HepG2 (cell line): Measurements from ENCODE around the gene RHBG. TPM values are rescaled to one million over a fixed set of nuclear protein-coding genes. Genes with fewer than 3 reads are reported as not detected.

Experiments
- ATAC-seq: fragments of 200-7000 bp; cut with Tn5 transposase; 3 replicates; pipeline ENCODE4 v1.9.1; 2020; ENCODE audit warnings: mild to moderate bottlenecking, moderate library complexity
- BruUV-seq: library from RNA; stranded (reverse); fragments of 400-500 nt; replicated peaks from 2 replicates; lab custom pipeline; 2021; lab: Mats Ljungman, UMichigan
- CTCF ChIA-PET: fragments of 300-600 bp; formaldehyde crosslinking; extraction: SDS; loops from one replicate; lab custom pipeline; 2021; ENCODE audit warnings: low total read pairs, inconsistent platforms, low intra/inter-chr PET ratio; lab: Yijun Ruan, JAX
- POLR2A ChIA-PET: fragments of 350-600 bp; sonication (Branson Sonifier 250); formaldehyde crosslinking; loops from one replicate; lab custom pipeline; 2020; ENCODE audit warnings: antibody characterized with exemption, inconsistent platforms; lab: Yijun Ruan, JAX
- DNase-seq: peaks from one replicate; pipeline ENCODE4 v3.0.0-alpha.2; 2015; ENCODE audit warnings: low spot score
- FAIRE-seq: peaks from 3 replicates; lab custom pipeline; 2011; peaks lifted over from hg19 to GRCh38; lab: Jason Lieb, UNC
- H2AFZ ChIP-seq: one replicate; pipeline ENCODE4 v1.6.1; 2011; ENCODE audit warnings: low read length, inconsistent platforms
- H3K27ac ChIP-seq: fragments of 300-600 bp; 3 replicates; pipeline ENCODE4 v1.8.0; 2011; ENCODE audit warnings: mixed run types, mild to moderate bottlenecking, mixed read lengths, low read length, inconsistent platforms; ENCODE audit not compliant: insufficient read depth; ENCODE audit errors: extremely low read length
- H3K27me3 ChIP-seq, 2 experiments: fragments of 200-600 bp in 1 of 2; 2 replicates in 1 of 2; 3 replicates in 1 of 2; pipeline versions ENCODE4 v1.6.0 to v1.8.0; 2011; ENCODE audit warnings: low read length in 2 of 2, mild to moderate bottlenecking in 2 of 2, moderate library complexity in 2 of 2, inconsistent platforms in 1 of 2; ENCODE audit not compliant: insufficient read depth in 2 of 2, control insufficient read depth in 1 of 2
- H3K36me3 ChIP-seq, 2 experiments: fragments of 200-600 bp in 1 of 2; replicated peaks in 1 of 2; 2 replicates in 1 of 2; 3 replicates in 1 of 2; pipeline versions ENCODE4 v1.5.1 to v1.8.0; 2011; ENCODE audit warnings: low read length in 2 of 2, inconsistent platforms in 1 of 2; ENCODE audit not compliant: insufficient read depth in 2 of 2, control insufficient read depth in 1 of 2
- H3K4me1 ChIP-seq: 2 replicates; pipeline ENCODE4 v1.5.1; 2012; ENCODE audit warnings: low read length, inconsistent platforms; ENCODE audit not compliant: insufficient read depth
- H3K4me2 ChIP-seq: 2 replicates; pipeline ENCODE4 v1.6.0; 2011; ENCODE audit warnings: low read depth, low read length, inconsistent platforms
- H3K4me3 ChIP-seq, 3 experiments: fragments of 200-600 bp in 1 of 3; sonication (generic), shearing (Covaris generic) in 1 of 3; replicated peaks in 1 of 3; 2 replicates each; pipeline ENCODE4 v1.5.1; 2011 to 2016; ENCODE audit warnings: low read length in 3 of 3, inconsistent platforms in 2 of 3, low read depth in 2 of 3, mild to moderate bottlenecking in 2 of 3, control low read depth in 1 of 3, mixed read lengths in 1 of 3; ENCODE audit not compliant: insufficient read depth in 1 of 3
- H3K79me2 ChIP-seq: one replicate; pipeline ENCODE4 v1.6.1; 2011; ENCODE audit warnings: low read length, inconsistent platforms; ENCODE audit not compliant: insufficient read depth
- H3K9ac ChIP-seq: 2 replicates; pipeline ENCODE4 v1.6.0; 2011; ENCODE audit warnings: mild to moderate bottlenecking, low read depth, low read length, inconsistent platforms; ENCODE audit not compliant: insufficient read depth
- H3K9me3 ChIP-seq: 2 replicates; pipeline ENCODE4 v1.5.1; 2012; ENCODE audit warnings: mild to moderate bottlenecking, low read length
- H4K20me1 ChIP-seq: 2 replicates; pipeline ENCODE4 v1.6.0; 2011; ENCODE audit warnings: inconsistent platforms, mild to moderate bottlenecking, low read length, moderate library complexity; ENCODE audit not compliant: insufficient read depth
- CBX1 ChIP-seq: IDR thresholded peaks from one replicate; pipeline ENCODE4 v1.6.1; 2016; ENCODE audit warnings: antibody characterized with exemption, low read depth
- DNMT3B ChIP-seq: conservative IDR thresholded peaks from 2 replicates; pipeline ENCODE4 v1.6.1; 2016; ENCODE audit warnings: missing biosample characterization, control low read depth
- FOSL1 ChIP-seq: sonication (generic); formaldehyde crosslinking; IDR thresholded peaks from 2 replicates; pipeline ENCODE4 v1.9.0; 2021; ENCODE audit warnings: missing genetic modification reagents, borderline replicate concordance
- HNRNPH1 ChIP-seq: fragments of 200-400 bp; formaldehyde crosslinking; optimal IDR thresholded peaks from 2 replicates; pipeline ENCODE3; 2017; ENCODE audit warnings: mild to moderate bottlenecking, low read depth, low read length
- MTA1 ChIP-seq: sonication (generic); formaldehyde crosslinking; IDR thresholded peaks from 2 replicates; pipeline ENCODE4 v1.4.0; 2020; ENCODE audit warnings: missing genetic modification reagents, mild to moderate bottlenecking, borderline replicate concordance
- NR2F1 ChIP-seq, 2 experiments: fragments of 450-650 bp in 1 of 2; formaldehyde crosslinking in 1 of 2; IDR thresholded peaks; 2 replicates each; pipeline versions ENCODE4 v1.5.0 to v1.6.1; 2016 to 2020; ENCODE audit warnings: mild to moderate bottlenecking in 1 of 2, missing compliant biosample characterization in 1 of 2, missing genetic modification reagents in 1 of 2, moderate library complexity in 1 of 2
- NR2F2 ChIP-seq: IDR thresholded peaks from 2 replicates; pipeline ENCODE4 v1.6.1; 2012; ENCODE audit warnings: low read depth, inconsistent platforms, borderline replicate concordance
- NR2F6 ChIP-seq, 2 experiments: IDR thresholded peaks; 2 replicates each; pipeline ENCODE4 v1.6.1; 2016; ENCODE audit warnings: antibody characterized with exemption in 1 of 2, mild to moderate bottlenecking in 1 of 2
- POLR2A ChIP-seq, 2 experiments: IDR thresholded peaks; 2 replicates each; pipeline ENCODE4 v1.6.1; 2011; ENCODE audit warnings: low read depth in 2 of 2, low read length in 2 of 2, mild to moderate bottlenecking in 1 of 2, moderate library complexity in 1 of 2; ENCODE audit not compliant: insufficient read depth in 1 of 2
- STAT6 ChIP-seq: sonication (generic); formaldehyde crosslinking; IDR thresholded peaks from 2 replicates; pipeline ENCODE4 v1.4.0; 2020; ENCODE audit warnings: missing genetic modification reagents, mild to moderate bottlenecking, borderline replicate concordance
- XRCC5 ChIP-seq: fragments of 200-400 bp; formaldehyde crosslinking; optimal IDR thresholded peaks from 2 replicates; pipeline ENCODE3; 2017; ENCODE audit warnings: mild to moderate bottlenecking, low read length
- ZNF446 ChIP-seq: sonication (generic); formaldehyde crosslinking; IDR thresholded peaks from 2 replicates; pipeline ENCODE4 v1.5.0; 2020; ENCODE audit warnings: mild to moderate bottlenecking, missing genetic modification reagents
- ZNF629 ChIP-seq: sonication (generic); formaldehyde crosslinking; conservative IDR thresholded peaks from 2 replicates; pipeline ENCODE4 v1.5.0; 2020; ENCODE audit warnings: missing genetic modification reagents
- ZNF850 ChIP-seq: sonication (generic); formaldehyde crosslinking; conservative IDR thresholded peaks from 2 replicates; pipeline ENCODE4 v1.9.0; 2021; ENCODE audit warnings: mild to moderate bottlenecking, missing genetic modification reagents
- WGBS: methylation state at CpG from one replicate; pipeline ENCODE4 v1.1.6; 2017; ENCODE audit warnings: low lambda C conversion rate; 5-methylcytosine and 5-hydroxymethylcytosine counted together
- in situ Hi-C: cut with HindIII; loops from 2 replicates; pipeline ENCODE4 v1.10.0; 2017; ENCODE audit warnings: low pct_unique_long_range_greater_than_20kb; ENCODE audit not compliant: extremely low pct_ligation_motif_present
- intact Hi-C: fragments of 100-400 bp; cut with micrococcal nuclease; formaldehyde crosslinking; loops from one replicate; pipeline ENCODE4 v1.10.0; 2022; ENCODE audit not compliant: unreplicated experiment
- polyA plus RNA-seq, 8 experiments: library from polyadenylated mRNA; depleted of rRNA in 3 of 8; stranded (reverse) in 7 of 8; unstranded in 1 of 8; fragments of >200 nt; fragmentation: Illumina TruSeq in 4 of 8; extraction: Trizol in 4 of 8; gene quantifications; 2 replicates each; pipeline versions ENCODE4 v1.2.1 to v1.2.3, GENCODE V29; 2011 to 2016; ENCODE audit warnings: low read depth in 4 of 8, missing spikeins in 1 of 8, mixed read lengths in 1 of 8; ENCODE audit not compliant: insufficient read depth in 1 of 8
- total RNA-seq, 5 experiments: library from RNA; depleted of rRNA; stranded (reverse); fragments of >200 nt; fragmentation: Illumina TruSeq; extraction: Trizol; gene quantifications; 2 replicates each; pipeline ENCODE4 v1.2.3, GENCODE V29; 2016; ENCODE audit warnings: low read depth in 1 of 5

RHBG gene
- total and polyA plus RNA-seq, 2 of the 13 experiments (the other 11 are each of a cell fraction or from before 2014, with no cell fraction given) = 61.8 to 73.5 TPM

DNA sequence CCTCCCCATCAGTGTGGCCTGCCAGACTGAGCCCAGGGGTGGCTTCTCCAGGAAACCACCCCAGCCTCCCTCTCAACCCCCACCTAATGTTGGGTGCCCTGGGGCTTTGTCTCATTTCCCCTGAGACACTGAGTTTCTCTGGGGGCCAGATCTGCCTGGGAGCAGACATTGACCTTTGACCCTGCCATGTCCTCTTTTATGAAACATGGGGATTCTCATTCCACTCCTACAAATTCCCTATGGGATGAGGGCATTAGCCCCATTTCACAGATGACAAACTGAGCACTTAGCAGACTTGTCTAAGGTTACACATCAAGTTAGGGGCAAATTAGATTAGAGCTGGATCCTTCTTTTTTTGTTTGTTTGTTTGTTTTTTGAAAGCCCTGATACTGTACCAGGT is 24.1 kb downstream of the RHBG start:
- H3K9ac ChIP-seq = no peak overlapping the region
- H2AFZ ChIP-seq = no peak overlapping the region
- peaks cover 11 to 49% of the 10 kb centered on the region in 2 experiments; a peak in 4 of 5 replicates for H3K27me3 ChIP-seq
- H3K4me2 ChIP-seq = no peak overlapping the region
- POLR2A ChIA-PET = no interaction called here
- no peak overlapping the region for H3K27ac ChIP-seq
- DNase-seq = no peak
- H3K79me2 ChIP-seq = no peaks in the 10 kb centered on the region
- CTCF ChIA-PET = no interaction called here
- TF ChIP-seq ZNF446 (CRISPR knock-in tag) (no peak), POLR2A (IDR thresholded peaks at IDR 0.05; ENCODE audit: insufficient read depth in 1 of 2, low read depth in 2 of 2, low read length in 2 of 2) (peak in 1 of 2 experiments; percentile 19; a peak in 1 of 4 replicates), ZNF629 (CRISPR knock-in tag) (peak; percentile 71), NR2F6 (IDR thresholded peaks at IDR 0.05) (0 out of 2 replicates have a peak, but pooled peaks have one; percentile 27), NR2F6 (CRISPR knock-in tag; IDR thresholded peaks at IDR 0.05) (no peak), FOSL1 (CRISPR knock-in tag) (no peak), CBX1 (no peak)
- TF ChIP-seq, all 625 proteins: peak for 3
- Histone ChIP-seq H3K4me1 (peaks cover 35% of the 10 kb centered on the region), H4K20me1 (no peaks in the 10 kb centered on the region), H3K4me3 (no peak overlapping the region), H3K9me3 (no peaks in the 10 kb centered on the region), H3K36me3 (no peaks in the 10 kb centered on the region)
- BruUV-seq = no TSS peak
- in situ Hi-C loops = no loop called here
- intact Hi-C loops = no loop called here
- FAIRE-seq = no peak
- no peak for ATAC-seq

DNA sequence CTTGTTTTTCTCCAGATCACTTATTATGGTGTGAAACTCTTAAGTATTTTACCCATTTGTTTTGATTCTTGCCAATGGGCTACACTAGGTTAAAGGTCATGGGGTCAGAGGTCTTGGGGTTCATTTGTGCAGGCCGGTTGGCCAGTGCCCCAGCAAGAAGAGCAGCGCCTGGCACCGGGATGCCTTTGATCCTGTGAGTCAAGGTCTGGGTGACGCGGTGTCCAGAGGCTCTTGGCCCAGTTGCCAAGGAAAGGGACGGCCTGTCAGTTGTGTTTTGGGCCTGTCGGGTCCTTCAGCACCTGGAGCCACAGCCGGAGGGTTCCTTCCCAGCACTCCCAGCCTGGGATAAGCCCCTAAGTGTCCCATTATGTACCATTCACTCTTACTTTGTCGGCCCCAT is 25.1 kb downstream of the RHBG start:
- BruUV-seq = no TSS peak
- Histone ChIP-seq H3K4me3 (no peak overlapping the region), H2AFZ (no peak overlapping the region), H3K9me3 (no peaks in the 10 kb centered on the region), H3K4me2 (no peak overlapping the region), H3K27ac (no peak overlapping the region), H3K36me3 (no peaks in the 10 kb centered on the region), H3K9ac (no peak overlapping the region), H3K79me2 (no peaks in the 10 kb centered on the region), H3K4me1 (peaks cover 29% of the 10 kb centered on the region), H3K27me3 (peaks cover 11 to 47% of the 10 kb centered on the region in 2 experiments; a peak in 4 of 5 replicates), H4K20me1 (no peaks in the 10 kb centered on the region)
- WGBS = 10% methylated on average over 6 of the region's 9 CpGs
- TF ChIP-seq NR2F2 = peak; percentile 13; the same call in 1 of the 2 replicates
- TF ChIP-seq DNMT3B (CRISPR knock-in tag) = no peak
- no peak for TF ChIP-seq STAT6
- no peak for TF ChIP-seq ZNF850
- no peak for TF ChIP-seq XRCC5
- no peak for TF ChIP-seq HNRNPH1
- TF ChIP-seq MTA1 (CRISPR knock-in tag) = no peak
- peak in 1 of 2 experiments; percentile 67; a peak in 2 of 4 replicates for TF ChIP-seq NR2F1 (CRISPR knock-in tag; IDR thresholded peaks at IDR 0.05)
- POLR2A ChIA-PET = no interaction called here
- ATAC-seq (no peak), FAIRE-seq (no peak), DNase-seq (no peak)
- intact Hi-C loops = no loop called here
- CTCF ChIA-PET = no interaction called here
- in situ Hi-C loops = no loop called here
